IMR-90 (cell line): ENCODE data around the gene NTM.

Experiments used
- FOS ChIP-seq: fragments of 150-350 bp; IDR thresholded peaks from 2 replicates; pipeline ENCODE4 v1.6.1; 2016; ENCODE audit warnings: low read depth, low read length
- MAFK ChIP-seq: IDR thresholded peaks from 2 replicates; pipeline ENCODE4 v1.6.1; 2012; ENCODE audit warnings: low read depth, low read length, improper control_type of control experiment
- MAZ ChIP-seq: IDR thresholded peaks from 2 replicates; pipeline ENCODE4 v1.6.1; 2012; ENCODE audit warnings: low read depth, mild to moderate bottlenecking, low read length, improper control_type of control experiment, moderate library complexity, borderline replicate concordance
- MXI1 ChIP-seq: IDR thresholded peaks from 2 replicates; pipeline ENCODE4 v1.6.1; 2012; ENCODE audit warnings: low read depth, mild to moderate bottlenecking, low read length, moderate library complexity, borderline replicate concordance
- NFE2L2 ChIP-seq: fragments of 150-350 bp; IDR thresholded peaks from 2 replicates; pipeline ENCODE4 v1.6.1; 2016; ENCODE audit warnings: low read depth, mild to moderate bottlenecking, low read length
- POLR2A ChIP-seq: IDR thresholded peaks from 2 replicates; pipeline ENCODE4 v1.6.1; 2012; ENCODE audit warnings: mild to moderate bottlenecking, low read depth, low read length
- RAD21 ChIP-seq: IDR thresholded peaks from 2 replicates; pipeline ENCODE4 v1.6.1; 2012; ENCODE audit warnings: low read length, improper control_type of control experiment
- RFX5 ChIP-seq: IDR thresholded peaks from 2 replicates; pipeline ENCODE4 v1.8.0; 2012; ENCODE audit warnings: low read depth, mild to moderate bottlenecking, low read length, moderate library complexity
- TF ChIP-seq, protein P1 (sequence below): conservative IDR thresholded peaks from 2 replicates; pipeline ENCODE4 v1.5.1; 2012; ENCODE audit warnings: mild to moderate bottlenecking, low read depth, low read length, improper control_type of control experiment

DNA sequence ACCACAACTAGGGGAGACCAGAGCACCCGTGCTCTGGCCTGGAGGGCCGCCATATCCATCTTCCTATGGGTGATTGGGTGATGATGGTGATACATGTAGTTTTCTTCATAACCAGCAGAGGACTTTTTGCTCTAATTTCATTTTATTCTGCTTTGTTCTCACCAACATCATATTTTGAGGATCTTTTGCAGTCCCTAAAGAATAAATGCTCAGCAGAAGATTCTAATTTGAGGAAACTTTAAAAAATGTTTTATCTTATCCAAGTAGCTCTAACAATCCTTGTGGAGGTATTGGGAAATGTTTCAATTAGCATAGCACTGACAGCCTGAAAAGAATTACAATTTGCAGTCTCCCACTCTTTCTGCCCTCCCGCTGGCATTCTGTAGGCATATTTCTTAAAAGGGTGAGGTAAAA is 544.0 kb downstream of the NTM start:
- no peak for TF ChIP-seq POLR2A
- TF ChIP-seq RAD21, result peak; percentile 52
- no peak for TF ChIP-seq RFX5
- TF ChIP-seq MAZ, result no peak
- no peak for TF ChIP-seq MAFK
- TF ChIP-seq MXI1, result no peak
- TF ChIP-seq, protein P1, sequence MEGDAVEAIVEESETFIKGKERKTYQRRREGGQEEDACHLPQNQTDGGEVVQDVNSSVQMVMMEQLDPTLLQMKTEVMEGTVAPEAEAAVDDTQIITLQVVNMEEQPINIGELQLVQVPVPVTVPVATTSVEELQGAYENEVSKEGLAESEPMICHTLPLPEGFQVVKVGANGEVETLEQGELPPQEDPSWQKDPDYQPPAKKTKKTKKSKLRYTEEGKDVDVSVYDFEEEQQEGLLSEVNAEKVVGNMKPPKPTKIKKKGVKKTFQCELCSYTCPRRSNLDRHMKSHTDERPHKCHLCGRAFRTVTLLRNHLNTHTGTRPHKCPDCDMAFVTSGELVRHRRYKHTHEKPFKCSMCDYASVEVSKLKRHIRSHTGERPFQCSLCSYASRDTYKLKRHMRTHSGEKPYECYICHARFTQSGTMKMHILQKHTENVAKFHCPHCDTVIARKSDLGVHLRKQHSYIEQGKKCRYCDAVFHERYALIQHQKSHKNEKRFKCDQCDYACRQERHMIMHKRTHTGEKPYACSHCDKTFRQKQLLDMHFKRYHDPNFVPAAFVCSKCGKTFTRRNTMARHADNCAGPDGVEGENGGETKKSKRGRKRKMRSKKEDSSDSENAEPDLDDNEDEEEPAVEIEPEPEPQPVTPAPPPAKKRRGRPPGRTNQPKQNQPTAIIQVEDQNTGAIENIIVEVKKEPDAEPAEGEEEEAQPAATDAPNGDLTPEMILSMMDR, result peak; percentile 56
- no peak for TF ChIP-seq NFE2L2
- TF ChIP-seq FOS, result no peak
